Pons (tissue), 1 donor: ENCODE measurements around the gene GRB10.
"Not testable (repeated sequence)": the region's sequence is repeated elsewhere in the genome, so short reads cannot be mapped to it uniquely, and the experiment has no call there.

Source experiments
- DNase-seq: peaks from one replicate; pipeline ENCODE4 v3.0.0-alpha.2; 2016; ENCODE audit warnings: low spot score

Gene GRB10

DNA sequence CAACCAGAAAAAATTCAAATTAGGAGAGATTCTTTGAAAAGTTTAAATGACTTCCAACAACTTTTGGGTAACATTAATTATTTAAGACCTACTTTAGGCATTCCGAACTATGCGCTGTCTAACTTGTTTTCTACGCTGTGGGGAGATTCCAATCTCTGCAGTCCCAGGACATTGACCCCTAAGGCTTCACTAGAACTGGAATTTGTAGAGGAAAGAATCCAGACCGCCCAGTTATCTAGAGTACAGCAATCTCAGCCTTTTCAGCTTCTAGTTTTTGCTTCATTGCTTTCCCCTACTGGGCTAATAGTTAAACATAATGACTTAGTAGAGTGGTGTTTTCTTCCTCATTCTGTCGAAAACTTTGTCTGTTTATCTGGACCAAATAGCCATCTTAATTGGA, 202.6 kb downstream of the GRB10 start:
- DNase-seq: no peak

DNA sequence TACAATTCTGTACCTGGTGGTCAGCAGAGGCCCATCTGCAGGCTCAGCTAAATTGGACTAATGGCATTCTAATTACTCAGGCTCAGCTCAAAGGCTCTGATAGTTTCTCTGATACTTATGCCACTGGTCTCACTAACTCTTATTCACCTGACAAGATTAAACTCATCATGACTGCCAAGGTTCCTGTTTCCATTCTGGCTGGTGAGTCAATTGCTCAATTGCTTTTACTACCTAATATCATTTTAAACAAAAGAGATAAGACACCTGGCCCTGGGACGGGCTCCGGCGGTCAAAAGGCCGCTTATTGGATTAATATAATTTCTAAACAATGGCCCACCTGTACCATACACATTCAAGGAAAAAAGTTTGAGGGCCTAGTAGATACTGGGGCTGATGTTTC, 204.6 kb downstream of the GRB10 start:
- DNase-seq: not testable (repeated sequence)

DNA sequence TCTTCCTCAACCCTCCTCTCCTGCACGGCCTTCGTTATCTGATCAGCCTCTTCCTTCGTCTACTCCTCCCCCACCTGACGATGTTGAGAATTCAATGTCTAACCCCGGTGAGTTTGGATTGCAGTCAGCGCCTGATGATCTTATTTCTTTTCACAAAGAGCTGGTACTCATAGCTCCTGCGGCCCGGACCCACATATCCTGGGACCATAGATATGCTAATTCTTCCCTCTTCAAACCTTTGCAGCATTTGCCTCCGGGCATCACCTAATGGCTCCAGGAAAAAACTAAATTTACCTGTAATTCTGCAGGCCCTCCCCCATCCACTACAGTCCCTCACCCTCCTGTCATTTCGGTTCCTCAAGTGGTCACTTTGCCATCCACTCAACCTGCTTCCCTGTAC, 205.1 kb downstream of the GRB10 start:
- DNase-seq: no peak

DNA sequence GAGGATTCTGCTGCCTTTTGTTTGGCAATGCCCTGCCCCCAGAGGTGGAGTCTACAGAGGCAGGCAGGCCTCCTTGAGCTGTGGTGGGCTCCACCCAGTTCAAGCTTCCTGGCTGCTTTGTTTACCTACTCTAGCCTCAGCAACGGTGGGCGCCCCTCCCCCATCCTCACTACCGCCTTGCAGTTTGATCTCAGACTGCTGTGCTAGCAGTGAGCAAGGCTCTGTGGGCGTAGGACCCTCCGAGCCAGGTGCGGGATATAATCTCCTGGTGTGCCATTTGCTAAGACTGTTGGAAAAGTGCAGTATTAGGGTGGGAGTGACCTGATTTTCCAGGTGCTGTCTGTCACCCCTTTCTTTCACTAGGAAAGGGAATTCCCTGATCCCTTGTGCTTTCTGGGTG, 206.3 kb downstream of the GRB10 start:
- not testable (repeated sequence) for DNase-seq

DNA sequence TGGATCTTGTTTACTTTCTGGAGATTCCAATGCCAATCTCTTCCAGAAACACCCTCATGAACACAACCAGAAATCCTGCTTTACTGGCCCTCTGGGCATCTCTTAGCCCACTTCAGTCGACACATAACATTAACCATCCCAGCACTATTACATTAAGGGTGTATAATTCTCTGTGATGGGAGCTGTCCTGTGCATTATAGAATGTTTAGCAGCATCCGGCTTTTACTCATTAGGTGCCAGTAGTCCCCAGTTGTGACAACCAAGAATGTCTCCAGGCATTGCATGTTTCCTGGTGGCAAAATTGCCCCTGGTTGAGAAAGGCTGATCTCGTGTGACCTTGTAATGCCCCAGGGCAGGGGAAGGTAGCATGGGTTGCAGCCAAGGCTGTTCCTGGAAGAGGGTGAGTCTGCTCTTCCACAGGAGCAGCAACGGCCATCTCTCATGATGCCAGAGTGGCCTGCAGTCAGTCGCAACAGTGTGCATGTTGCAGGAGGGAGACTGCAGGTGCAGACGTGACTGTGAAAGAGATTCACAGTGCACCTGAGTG, 214.9 kb downstream of the GRB10 start:
- DNase-seq: no peak

DNA sequence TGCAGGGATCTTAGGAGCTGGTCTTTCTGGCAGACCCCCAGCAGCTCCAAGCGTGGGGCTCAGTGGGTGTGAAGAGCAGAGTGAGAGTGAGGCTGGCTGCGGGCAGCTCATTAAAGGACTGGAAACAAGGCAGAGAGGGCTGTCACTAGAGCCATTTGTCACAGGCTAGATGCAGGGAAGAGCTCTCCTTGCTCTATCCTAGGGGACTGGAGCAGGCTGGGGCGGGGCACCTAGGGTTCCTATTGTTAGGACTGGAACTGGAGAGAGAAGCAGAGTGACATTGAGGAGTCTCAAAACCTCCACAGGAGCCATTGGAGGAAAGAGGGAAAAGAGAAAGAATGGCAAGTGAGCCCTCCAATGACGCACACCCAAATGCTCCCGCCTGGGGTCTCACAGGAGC, 216.7 kb downstream of the GRB10 start:
- DNase-seq: no peak

DNA sequence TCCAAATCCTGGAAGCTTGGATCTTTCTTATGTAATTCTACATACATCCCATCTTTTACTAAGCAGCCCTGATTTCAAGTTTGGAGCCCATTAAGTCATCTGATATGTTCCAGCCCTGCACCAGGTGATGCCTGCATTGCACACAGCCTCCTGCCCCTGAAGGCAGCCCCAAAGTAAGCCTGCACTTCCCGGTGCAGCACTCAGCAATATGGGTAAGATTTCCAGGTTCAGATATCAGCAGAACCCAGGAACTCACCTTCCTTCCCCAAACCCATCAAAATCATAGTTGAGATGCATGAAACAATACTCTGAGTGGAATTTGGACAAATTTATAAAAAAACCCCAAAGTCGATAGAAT, 217.2 kb downstream of the GRB10 start:
- DNase-seq: no peak

DNA sequence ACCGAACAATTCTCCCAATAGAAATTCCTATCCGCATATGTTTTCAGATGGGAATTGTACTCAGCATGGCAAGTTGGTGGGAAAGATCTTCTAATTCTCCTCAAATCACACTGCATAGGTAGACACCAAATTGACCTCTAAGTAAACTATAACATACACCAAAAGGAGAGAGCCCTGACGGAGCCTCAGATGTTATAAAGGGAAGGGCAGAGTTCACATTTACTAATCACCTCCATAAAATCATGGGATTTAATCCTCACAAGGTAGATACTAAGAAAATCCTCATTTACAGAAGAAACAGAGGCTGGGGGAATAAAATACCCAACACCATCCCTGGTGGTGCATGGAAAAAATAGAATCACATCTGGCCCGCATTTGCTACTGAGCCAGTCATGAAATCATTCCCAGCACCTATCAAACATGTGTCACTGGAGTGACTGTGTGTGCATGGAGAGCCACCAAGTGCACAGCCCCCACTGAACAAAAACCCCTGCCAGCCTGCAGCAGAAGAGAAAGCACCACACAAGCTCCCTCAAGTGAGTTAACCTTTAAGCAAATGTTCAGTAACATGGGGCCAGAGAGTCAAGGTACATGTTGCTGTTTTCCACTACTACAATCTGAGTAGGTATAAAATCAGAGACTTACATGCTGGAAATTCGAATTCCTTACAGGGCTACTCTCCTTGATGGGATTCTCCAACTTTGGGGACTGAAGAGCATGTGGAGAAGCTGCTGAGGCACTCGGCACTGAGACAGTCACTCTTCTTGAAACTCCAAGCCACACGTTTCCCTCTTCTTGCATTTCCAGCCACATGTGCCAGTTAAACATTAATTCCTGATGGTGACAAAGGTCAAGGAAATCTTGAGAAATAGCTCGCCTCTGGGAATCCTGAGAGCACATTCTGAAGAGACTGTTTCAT, 217.8 kb downstream of the GRB10 start, which contains the start of gene DDC:
TSS of gene DDC (minus strand) at position 766 of the 919 bp plus-strand sequence. CDS start 21,320 bp downstream, outside the sequence.
- DNase-seq: no peak

DNA sequence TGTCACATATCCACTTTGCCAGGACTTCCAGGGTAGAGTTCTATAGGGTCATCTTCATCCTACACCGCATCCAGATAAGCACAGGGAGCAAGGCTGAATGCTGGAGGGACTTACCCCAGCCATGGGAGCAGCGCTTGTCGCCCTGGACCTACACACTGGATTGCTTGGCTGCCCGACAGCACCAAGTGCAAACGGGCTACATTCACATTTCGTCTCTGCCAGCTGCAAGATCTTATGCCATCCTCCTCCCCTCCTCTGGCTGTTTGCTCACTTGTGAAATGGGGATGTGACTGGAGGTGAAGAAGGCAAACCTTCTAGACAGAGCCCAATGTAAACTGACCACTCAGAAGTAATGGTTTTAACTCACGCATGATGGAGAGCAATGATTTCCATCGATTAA, 218.5 kb downstream of the GRB10 start:
- DNase-seq: no peak

DNA sequence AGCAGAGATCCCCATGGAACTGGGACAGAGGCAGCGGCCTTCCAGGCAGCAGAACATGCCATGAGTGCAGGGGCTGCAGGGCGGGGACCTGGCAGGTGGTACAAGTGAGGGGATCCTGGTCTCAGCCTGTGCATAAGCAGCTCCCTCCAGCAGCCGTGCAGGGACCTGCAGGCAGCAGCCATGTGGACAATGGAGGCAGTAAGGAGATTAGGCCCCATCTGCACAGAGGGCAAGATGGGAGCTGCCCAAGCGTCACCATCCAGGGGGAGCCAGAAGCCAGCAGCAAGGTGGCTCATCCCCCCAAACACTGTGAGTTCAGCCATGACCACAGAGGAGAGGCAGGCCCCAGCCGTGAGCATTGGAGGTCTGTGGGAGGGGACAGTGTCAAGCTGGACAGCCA, 220.6 kb downstream of the GRB10 start:
- no peak for DNase-seq

DNA sequence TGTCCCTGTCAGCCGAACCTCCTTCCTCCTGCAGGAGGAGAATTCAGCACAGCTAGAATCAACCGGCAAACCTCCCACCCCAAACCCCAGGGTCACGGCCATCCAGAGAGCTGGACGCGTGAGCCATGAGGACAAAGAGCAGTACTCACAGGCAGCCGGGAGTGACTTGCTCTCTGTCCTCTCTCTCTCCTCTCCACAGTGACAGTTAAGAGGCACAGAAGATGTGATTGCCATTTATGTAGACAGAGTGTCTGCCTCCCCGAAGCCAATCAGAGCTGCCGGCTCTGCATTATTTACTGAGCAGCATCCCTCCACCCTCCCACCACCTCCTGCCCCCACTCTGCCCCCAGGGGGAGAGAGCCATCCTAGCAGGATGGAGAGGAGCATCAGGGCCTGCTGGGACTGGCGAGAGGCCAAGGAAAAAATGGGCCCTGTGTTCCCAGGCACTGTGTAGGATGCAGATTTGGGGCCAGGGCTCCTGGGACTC, 221.8 kb downstream of the GRB10 start:
- peak; percentile 28 for DNase-seq

DNA sequence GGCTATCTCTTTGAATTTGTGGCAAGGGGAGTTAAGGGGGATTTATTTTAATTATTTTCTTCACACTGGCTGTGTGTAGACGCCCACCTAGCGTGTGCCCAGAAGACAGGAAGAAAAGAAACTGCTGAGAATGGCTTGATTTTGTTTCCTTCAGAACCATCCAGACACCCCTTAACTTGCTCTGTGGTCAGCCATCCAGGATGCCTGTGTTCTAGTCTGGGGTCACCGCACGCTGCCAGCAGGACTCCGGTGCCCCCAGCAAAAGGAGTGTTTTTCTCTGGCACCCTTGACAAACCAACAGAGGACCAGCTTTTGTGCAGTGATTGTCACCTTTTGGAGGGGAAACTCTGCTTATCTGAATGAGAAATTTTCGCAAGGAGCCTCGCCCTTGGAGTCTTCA, 222.8 kb downstream of the GRB10 start:
- DNase-seq: no peak

DNA sequence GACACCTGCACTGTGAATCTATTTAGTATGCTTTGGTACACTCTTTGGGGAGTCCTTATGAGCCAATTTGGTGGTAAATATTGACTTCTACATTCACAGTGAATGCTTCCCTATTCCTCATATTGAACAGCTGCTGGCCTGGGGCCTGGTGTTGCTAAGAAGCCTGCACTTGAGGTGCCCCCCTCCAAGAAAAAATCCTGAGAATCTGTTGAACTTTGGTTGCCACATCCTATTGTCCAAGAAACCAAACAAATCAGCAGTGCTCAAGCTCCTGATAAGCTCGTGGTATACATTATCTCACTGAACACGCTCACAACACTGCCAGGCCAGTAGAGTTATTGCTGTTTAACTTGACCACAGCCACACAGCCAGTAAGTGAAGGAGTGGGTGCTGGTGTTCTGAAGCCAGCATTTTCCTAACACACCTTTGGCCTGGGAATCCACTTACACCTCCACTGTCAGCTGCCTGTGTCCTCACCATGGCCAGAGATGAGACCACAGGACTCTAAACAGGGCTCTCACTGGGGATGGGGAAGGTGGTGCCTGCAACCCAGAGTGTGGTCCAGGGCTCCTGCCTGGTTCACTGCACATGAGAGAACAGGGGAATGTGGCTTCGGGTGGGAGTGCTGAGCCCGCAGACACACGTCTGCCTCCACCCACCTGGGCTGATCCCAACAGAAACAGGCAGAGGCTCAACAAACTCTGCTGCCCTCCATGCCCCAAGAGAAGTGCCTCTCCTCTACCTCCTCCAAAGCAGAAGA, 224.2 kb downstream of the GRB10 start:
- no peak for DNase-seq

DNA sequence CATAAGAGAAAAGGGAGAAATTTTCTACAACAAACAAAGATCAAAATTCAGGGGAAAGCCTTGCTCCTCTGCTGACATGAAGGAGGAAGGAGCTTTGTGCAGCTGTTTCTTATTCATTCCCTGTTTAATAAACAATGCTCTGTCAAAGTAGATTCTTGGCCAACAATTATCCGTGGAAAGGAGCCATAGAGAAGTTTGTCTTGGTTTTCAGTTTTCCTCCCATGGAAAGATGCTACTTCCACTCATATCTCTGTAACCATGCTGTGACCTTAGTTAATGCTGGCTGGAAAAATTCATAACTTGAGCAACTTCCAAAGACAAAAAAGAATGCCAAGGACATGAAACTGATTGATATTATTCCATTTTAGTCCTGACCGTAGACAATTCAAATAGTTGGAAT, 225.6 kb downstream of the GRB10 start:
- DNase-seq: no peak

DNA sequence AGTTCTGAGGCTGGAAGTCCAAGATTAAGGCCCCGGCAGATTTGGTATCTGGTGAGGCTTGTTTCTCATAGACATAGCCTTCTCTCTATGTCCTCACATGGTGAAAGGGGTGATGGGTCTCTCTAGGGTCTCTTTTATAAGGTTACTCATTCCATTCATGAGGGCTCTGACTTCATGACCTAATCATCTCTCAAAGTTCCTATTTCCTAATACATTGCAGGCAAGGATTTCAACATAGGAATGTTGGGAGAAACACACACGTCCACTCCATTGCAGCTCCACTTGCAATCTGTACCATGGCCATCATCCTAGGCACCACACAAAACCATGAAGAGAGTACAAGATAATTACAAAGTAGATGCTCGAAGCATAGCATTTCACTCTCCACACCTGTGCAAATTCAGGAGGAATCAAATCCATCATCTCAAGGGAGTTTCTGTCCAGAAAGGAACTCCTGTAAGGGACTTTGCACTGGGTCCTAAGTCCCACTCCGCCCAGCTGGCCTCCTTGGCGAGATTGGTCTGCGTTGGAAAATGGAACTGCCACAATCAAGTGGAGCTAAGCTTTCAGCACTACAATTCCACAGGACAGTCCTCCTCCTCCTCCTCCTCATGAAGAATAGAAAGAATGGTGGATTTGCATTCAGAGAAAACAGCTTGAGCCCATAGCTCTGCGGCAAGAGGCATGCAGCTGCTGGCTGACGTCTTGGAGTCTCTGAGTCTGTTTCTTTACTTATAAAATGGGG, 226.3 kb downstream of the GRB10 start:
- no peak for DNase-seq

DNA sequence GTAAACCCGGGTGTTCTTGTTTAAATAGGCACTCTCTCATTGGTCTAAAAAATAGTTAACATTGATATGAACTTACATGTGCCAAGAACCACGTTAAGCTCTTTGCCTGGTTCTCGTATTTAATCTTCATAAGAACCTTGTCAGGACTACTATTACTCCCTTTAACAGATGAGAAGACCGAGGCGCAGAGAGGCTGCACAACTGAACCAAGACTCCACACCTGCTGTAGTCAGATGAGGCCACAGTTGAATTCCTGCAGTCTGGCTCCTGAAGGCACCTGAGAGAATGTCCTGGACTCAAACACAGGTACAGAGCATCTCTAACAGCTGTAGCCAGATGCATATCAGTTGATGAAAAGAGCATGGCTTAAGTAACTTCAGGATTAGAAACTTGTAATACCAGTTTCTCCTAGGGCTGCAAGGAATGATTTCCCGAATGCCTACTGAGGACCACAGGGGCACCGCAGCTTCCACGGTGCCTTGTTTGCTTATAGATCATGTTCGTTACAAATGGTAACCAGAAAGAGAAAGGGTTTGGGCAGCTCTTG, 227.0 kb downstream of the GRB10 start:
- no peak for DNase-seq

DNA sequence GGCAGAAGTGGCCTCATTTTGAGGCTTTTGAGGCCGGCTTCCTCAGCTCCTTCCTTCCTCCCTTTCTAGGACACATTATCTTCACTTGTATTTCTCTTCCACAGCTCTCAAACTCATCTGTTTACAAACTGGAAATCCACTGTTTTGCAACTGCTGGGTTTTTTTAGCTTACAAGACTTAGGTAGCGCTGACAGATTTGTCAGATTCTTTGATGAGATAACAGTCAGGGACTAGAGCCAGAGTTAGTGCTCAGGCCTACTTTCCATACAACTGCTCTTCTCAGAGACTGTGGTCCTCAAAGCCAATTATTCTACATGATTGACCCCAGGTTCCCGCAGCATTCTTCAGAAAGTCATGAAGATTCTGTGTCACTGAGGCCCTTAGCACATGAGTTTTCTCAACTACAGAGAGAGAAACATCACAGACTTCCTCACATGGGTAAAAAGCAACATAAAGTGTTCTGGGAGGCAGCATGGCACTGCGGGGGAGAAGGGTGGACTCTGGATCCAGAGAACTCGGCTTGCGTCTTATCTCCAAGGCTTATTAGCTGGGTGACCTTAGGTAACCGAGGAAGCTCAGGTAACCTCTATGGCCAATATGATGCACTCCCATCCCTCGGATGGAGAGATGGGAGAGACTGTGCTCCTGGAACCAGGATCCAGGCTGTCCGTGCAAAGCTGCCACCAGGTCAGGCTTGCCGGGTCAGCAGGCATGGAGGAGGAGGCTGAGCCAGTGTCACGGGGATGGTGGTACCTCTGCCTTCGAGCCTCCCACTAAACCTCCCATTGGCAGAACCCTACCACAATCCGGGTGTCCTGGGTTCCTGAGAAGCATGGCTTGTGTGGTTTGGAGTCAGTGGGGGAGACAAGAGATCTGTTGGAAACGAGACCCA, 228.0 kb downstream of the GRB10 start:
- no peak for DNase-seq

DNA sequence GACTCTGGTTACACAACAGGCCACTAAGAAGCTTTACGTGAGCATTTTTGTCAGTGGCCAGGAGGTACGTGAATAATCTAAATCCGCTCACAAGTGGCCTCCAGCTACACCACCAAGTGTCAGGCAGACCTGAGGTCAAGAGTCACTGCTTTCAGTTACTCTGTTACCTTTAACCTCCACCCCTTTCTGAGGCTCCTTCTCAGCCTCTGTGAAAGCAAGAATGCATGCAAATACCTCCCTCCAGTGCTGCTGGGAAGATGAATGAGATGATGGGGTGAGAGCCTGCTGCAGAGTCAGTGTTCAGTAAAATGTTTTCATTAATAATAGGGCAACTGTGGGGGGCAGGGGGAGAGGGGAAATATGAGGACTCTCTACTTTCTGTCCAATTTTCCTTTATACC, 228.7 kb downstream of the GRB10 start:
- DNase-seq: no peak

DNA sequence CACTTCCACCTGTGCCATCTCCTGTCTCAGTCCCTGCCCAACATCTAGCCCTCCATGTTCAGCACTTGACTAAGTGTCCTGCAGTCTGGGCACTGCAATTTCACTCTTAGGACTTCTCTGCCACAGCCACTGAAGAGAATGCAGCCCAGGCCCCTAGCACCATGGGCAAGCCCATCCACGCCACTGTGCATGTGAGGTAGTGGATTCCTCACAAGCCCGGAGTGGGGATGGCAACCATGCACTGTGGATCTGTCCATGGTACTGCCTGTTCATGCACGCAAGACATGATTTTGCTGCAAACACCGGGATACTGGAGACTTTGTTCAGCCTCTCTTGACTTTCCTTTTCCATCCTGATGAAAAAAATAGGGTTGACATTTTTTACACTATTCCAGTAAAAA, 229.8 kb downstream of the GRB10 start:
- DNase-seq: no peak

DNA sequence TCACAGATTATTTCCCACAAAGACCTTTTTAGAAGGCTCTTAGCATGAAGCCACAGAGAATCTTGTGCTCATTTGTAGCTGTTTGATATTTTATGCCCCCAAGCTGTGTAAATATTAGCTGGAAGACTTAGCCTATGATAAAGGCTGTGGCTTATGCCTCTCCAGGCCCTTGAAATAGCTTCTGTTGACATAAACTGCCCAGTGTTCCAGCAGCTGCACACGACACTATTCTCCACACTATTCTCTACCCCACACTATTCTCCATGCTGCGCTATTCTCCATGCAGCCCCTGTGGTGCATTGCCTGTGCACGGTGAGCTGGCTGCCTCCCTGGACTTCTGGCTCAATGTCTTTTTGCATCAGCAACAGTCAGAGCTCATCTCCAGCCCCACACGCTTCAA, 230.6 kb downstream of the GRB10 start:
- no peak for DNase-seq

DNA sequence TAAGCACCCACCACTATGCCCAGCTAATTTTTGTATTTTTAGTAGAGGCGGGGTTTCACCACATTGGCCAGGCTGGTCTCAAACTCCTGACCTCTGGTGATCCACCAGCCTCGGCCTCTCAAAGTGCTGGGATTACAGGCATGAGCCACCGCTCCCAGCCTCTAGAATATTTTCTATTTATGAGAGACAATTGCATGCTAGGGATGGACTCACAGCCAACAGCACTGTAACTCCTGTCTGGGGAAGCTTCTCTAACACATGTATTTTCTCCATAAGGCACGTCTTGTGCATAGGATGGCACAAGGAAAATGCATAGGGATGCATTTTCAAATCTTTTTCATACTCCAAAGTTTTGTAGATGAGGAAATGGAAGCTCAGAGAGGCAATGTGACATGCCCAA, 237.1 kb downstream of the GRB10 start:
- DNase-seq: not testable (repeated sequence)
